ENCODE results near the gene SMPDL3A.

The SMPDL3A gene

GRCh38 chr6:122778302-122778701, 10.8 kb upstream of the SMPDL3A start:
- no peak for DNase-seq

- DNase-seq: no peak
Measured at GRCh38 chr6:122778985-122779661, 9.9 kb upstream of the SMPDL3A start.

GRCh38 chr6:122779667-122780066, 9.4 kb upstream of the SMPDL3A start, which contains the start of gene FABP7:
FABP7 (plus strand) TSS chr6:122779716; CDS start chr6:122779795, 79 bp downstream.
- DNase-seq: no peak

- no peak for DNase-seq
Measured at GRCh38 chr6:122780114-122780513, 8.9 kb upstream of the SMPDL3A start.

GRCh38 chr6:122781716-122782115, 7.3 kb upstream of the SMPDL3A start:
- DNase-seq: no peak

GRCh38 chr6:122783401-122783800, 5.7 kb upstream of the SMPDL3A start:
- no peak for DNase-seq

GRCh38 chr6:122785891-122786290, 3.2 kb upstream of the SMPDL3A start:
- no peak for DNase-seq

GRCh38 chr6:122787721-122788120, 1.3 kb upstream of the SMPDL3A start:
- no peak for DNase-seq

- DNase-seq: no peak
Measured at GRCh38 chr6:122788208-122788607, 850 bp upstream of the SMPDL3A start.

- no peak for DNase-seq
Measured at GRCh38 chr6:122788663-122789181, 336 bp upstream of the SMPDL3A start.

- peak in 1 of 2 experiments; percentile 33 for DNase-seq
Measured at GRCh38 chr6:122790028-122790422, 967 bp downstream of the SMPDL3A start.

GRCh38 chr6:122790423-122791309, 1.6 kb downstream of the SMPDL3A start:
- DNase-seq: no peak

GRCh38 chr6:122791310-122791679, 2.2 kb downstream of the SMPDL3A start:
- DNase-seq: no peak

GRCh38 chr6:122792766-122793165, 3.7 kb downstream of the SMPDL3A start:
- no peak for DNase-seq

- no peak for DNase-seq
Measured at GRCh38 chr6:122797537-122797936, 8.5 kb downstream of the SMPDL3A start.

- no peak for DNase-seq
Measured at GRCh38 chr6:122798099-122798641, 9.1 kb downstream of the SMPDL3A start.

- no peak for DNase-seq
Measured at GRCh38 chr6:122799140-122799745, 10.2 kb downstream of the SMPDL3A start.

- no peak for DNase-seq
Measured at GRCh38 chr6:122799916-122800686, 11.0 kb downstream of the SMPDL3A start.

- DNase-seq: no peak
Measured at GRCh38 chr6:122800906-122801305, 11.8 kb downstream of the SMPDL3A start.

GRCh38 chr6:122801397-122801796, 12.3 kb downstream of the SMPDL3A start:
- DNase-seq: no peak

GRCh38 chr6:122803171-122803661, 14.2 kb downstream of the SMPDL3A start:
- DNase-seq: no peak

GRCh38 chr6:122804962-122805485, 16.0 kb downstream of the SMPDL3A start:
- DNase-seq: no peak
